AG09319 (cell line): Measurements from ENCODE around the gene COA5.

ENCODE experiments used
- DNase-seq: peaks from one replicate; pipeline ENCODE4 v3.0.0-alpha.2; 2010; ENCODE audit warnings: low read depth; ENCODE audit errors: extremely low read depth
- TF ChIP-seq, protein P1 (sequence below): IDR thresholded peaks from 2 replicates; pipeline ENCODE4 v1.5.1; 2011; ENCODE audit warnings: low read depth, mild to moderate bottlenecking, inconsistent platforms, low read length, moderate library complexity

Gene COA5

DNA sequence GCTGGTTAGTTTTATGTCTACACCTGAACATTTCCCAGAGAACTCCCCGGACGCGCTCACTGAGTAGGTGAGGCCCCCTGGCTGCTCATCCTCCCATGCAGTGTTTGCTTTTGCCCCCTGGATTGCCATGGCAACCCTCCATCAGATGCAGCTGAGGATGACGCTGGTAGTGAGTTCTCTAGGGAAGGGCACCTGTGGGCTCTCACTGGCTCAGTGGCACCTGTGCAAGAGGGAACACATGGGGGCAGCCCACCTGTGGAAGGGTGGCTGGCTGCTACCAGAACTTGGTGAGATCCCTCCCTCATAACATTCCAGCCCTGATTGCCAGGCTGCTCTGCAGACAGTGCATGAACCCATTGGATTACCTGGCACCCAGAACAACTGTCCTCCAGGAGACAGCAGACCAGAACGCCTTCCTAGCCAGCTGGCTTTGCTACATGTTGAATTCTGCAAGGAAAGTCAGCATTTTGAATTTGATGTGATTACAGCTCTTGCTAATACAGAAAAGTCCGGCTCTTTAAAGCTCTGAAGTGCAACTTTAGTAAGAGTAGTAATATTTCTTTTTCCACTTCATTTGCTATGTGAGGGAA lies 21.7 kb downstream of the COA5 start:
- TF ChIP-seq, protein P1, sequence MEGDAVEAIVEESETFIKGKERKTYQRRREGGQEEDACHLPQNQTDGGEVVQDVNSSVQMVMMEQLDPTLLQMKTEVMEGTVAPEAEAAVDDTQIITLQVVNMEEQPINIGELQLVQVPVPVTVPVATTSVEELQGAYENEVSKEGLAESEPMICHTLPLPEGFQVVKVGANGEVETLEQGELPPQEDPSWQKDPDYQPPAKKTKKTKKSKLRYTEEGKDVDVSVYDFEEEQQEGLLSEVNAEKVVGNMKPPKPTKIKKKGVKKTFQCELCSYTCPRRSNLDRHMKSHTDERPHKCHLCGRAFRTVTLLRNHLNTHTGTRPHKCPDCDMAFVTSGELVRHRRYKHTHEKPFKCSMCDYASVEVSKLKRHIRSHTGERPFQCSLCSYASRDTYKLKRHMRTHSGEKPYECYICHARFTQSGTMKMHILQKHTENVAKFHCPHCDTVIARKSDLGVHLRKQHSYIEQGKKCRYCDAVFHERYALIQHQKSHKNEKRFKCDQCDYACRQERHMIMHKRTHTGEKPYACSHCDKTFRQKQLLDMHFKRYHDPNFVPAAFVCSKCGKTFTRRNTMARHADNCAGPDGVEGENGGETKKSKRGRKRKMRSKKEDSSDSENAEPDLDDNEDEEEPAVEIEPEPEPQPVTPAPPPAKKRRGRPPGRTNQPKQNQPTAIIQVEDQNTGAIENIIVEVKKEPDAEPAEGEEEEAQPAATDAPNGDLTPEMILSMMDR: no peak
- no peak for DNase-seq

DNA sequence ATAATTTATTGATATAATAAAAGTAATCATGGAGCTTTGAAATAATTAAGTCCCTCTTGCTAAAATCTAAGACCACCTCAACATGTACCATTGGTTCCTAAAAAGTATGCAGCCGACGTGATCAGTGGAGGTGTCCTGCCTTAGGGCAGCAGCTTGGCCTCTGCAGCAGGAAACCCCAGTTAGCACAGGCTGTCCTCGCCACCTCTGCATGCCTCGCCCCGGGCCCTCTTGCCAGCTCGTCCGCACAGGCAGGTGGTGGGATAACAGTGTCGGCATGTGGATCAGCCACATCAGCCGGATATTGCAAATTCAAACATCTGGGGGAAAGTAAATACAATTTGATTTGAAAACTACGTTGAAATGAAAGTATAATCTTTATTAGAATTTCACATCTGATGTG lies 22.9 kb downstream of the COA5 start:
- TF ChIP-seq, protein P1: no peak
- no peak for DNase-seq

DNA sequence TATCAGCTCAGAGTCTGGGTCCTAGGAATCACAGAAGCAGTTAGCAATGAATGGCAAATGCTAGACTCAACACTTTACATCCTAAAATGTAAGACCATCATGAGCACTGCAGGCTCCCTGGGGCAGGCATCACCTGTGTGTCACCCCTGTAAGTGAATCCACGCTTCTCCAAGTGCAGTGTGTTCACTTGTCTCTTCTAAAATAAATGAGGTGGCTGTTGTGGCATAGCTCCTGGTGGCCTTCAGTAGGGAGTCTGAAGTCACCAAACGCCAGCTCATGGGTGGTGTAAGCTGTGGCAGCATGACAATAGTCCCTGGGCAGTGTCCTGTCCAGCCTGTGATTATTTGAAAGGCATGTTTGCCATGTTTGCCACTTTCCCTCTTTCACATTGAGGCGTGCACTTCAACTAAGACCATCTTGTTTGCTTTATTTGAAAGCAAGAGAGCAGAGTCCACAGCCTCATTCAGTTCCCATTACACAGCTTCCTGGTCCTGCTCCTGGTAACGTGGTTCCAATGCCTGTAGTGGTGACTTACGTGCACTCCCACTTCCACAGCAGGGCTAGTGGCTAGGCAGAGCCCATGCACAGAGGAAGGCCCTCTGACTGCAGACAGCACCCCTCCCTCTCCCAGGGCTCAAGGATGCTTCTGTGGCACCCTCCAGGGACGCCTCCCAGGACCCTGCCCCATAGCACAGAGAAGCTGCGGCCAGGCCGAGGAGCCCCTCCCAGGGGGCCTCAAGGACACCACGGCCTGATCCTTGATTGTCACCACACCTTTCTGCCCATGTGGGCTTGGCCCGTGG lies 24.3 kb downstream of the COA5 start:
- no peak for DNase-seq
- TF ChIP-seq, protein P1: no peak

DNA sequence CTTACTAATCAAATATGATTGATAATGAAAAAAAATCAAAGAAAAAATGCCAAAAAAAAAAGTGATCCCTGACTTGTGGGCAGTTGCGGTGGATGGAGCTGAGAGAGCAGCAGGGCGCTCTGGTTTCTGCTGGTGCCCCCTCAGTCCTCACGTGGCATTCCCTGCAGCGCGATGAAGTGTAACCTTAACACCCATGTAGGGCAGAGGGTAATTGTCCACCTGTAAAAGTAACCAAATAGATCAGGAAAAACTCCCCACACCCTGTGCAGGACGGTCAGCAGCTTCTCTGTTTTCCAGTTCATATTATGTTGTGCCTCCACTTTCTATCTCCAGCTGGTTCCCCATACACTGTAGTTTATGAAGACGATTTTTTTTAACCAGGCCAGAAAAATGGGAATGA lies 25.0 kb downstream of the COA5 start:
- TF ChIP-seq, protein P1: no peak
- DNase-seq: no peak

DNA sequence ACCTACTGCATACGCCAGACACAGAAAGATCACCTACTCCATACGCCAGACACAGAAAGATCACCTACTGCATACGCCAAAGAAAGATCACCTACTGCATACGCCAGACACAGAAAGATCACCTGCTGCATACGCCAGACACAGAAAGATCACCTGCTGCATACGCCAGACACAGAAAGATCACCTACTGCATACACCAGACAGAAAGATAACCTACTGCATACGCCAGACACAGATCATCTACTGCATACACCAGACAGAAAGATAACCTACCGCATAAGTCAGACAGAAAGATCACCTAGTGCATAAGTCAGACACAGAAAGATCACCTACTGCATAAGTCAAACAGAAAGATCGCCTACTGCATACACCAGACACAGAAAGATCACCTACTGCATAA lies 25.8 kb downstream of the COA5 start:
- no peak for DNase-seq
- TF ChIP-seq, protein P1: no peak

DNA sequence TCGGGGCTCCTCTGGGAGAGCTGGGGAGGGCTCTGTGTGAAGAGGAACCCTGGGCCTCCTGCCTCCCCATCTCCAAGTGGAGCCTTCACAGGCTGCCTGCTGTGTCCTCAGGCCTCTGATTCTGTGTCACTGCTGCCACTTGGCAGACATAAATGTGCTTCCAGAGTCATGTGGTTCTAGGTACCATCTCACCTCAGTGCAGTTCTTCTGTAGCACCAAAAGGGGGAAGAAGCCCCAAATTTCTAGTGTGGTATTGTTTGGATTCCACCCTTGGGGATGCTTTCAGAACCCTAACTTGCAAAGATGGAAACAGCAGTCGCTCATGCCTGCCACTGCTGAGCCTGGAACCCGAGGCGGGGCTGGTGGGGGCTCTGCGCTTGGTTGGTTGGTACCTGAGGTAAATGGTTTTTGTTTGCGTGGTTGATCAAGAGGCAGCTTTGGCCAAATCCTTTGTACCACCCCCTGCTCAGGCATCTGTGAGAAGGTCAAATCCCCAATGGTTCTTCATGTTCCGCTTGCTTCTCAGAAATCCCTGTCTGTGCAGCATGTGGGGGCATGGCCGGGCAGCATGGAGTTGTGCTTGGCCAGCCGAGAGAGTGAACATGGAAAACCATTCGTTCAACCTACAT lies 27.5 kb downstream of the COA5 start:
- TF ChIP-seq, protein P1: no peak
- no peak for DNase-seq

DNA sequence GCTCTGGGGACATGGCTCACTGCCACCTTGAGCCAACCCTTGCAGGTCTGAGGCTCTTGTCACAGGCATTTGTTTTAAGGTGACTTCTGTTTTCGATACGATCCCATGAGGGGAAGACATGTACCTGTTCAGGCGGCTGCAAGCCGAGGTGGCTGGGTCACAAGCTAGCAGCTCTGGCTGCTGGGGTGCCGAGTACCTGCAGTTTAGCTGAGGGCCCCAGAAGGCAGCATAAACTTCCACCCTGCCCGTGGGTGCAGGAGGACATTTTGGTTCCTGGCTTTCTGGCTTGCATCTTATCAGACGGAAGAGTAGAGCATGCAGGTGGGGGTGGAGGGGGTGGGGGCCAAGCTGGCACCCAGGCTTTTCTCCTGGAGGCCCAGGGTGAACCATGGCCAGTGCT lies 28.4 kb downstream of the COA5 start:
- no peak for DNase-seq
- TF ChIP-seq, protein P1: no peak
